Measurements from ENCODE around the gene DRD3.

Gene DRD3

DNA sequence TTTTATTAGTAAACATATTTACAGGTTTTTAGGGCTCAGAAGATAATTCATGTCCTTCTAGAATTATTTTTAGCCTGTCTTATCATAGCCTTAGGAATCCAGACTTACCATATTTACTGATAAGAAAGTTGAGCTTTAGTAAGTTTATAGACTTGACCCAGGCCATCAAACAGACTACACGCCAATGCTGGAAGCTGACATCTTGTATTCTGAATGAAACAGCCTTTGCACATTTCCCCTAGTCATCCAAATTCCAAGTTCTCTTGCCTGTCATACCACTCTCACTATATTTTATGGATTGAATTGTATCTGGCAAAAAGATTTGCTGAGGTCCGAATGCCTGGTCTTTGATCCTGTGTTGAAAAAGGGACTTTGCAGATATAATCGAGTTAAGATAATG lies 58.6 kb downstream of the DRD3 start:
- DNase-seq (ENCODE audit: low read depth in 2 of 2): no peak
- no peak overlapping the region for H3K4me3 ChIP-seq (replicated peaks in 1 of 2; ENCODE audit: low read depth in 2 of 2, low read length in 2 of 2)
- TF ChIP-seq, protein P1, sequence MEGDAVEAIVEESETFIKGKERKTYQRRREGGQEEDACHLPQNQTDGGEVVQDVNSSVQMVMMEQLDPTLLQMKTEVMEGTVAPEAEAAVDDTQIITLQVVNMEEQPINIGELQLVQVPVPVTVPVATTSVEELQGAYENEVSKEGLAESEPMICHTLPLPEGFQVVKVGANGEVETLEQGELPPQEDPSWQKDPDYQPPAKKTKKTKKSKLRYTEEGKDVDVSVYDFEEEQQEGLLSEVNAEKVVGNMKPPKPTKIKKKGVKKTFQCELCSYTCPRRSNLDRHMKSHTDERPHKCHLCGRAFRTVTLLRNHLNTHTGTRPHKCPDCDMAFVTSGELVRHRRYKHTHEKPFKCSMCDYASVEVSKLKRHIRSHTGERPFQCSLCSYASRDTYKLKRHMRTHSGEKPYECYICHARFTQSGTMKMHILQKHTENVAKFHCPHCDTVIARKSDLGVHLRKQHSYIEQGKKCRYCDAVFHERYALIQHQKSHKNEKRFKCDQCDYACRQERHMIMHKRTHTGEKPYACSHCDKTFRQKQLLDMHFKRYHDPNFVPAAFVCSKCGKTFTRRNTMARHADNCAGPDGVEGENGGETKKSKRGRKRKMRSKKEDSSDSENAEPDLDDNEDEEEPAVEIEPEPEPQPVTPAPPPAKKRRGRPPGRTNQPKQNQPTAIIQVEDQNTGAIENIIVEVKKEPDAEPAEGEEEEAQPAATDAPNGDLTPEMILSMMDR (IDR thresholded peaks at IDR 0.05; ENCODE audit: low read depth, low read length): no peak

DNA sequence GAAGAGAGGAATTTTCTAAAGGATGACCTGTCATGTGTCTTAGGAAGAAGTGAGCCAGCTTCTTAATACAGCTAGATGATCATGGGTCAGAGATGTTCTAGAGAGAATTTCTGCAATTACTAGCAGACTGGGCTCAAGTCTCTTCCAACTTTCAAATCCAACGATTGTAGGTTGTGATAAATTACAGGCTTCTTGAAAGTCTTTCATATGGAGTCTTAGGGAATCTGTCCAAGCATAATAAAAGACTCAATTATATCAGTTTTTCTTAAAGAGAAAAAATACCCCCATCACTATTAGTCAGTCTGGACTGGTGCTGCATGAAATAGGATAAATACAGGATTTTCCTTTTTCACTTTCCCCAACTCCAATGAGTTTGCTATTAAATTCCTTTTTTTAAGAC lies 59.1 kb downstream of the DRD3 start:
- no peak overlapping the region for H3K4me3 ChIP-seq (replicated peaks in 1 of 2; ENCODE audit: low read depth in 2 of 2, low read length in 2 of 2)
- TF ChIP-seq, protein P1 (IDR thresholded peaks at IDR 0.05; ENCODE audit: low read depth, low read length): no peak
- DNase-seq (ENCODE audit: low read depth in 2 of 2): peak in 1 of 2 donors; percentile 18

DNA sequence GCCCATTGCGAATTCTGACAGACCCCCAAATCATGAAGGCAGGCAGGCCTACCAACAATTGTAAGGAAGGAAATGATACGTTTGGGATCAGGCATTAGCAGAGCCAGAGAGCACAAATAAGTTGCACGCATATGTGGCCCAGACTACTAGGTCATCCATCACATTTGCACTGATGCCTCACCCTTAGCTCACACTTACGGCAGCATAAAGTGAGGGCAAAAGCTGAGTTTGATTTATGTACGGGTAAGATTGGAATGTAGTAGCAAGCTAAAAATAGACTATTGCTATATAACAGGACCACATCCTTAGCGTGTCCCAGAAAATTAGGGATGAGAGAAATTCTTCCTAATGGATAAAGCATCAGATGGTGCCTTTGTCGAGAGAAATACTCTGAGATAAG lies 63.7 kb downstream of the DRD3 start:
- TF ChIP-seq, protein P1 (IDR thresholded peaks at IDR 0.05; ENCODE audit: low read depth, low read length): no peak
- no peak overlapping the region for H3K4me3 ChIP-seq (replicated peaks in 1 of 2; ENCODE audit: low read depth in 2 of 2, low read length in 2 of 2)
- DNase-seq (ENCODE audit: low read depth in 2 of 2): no peak

DNA sequence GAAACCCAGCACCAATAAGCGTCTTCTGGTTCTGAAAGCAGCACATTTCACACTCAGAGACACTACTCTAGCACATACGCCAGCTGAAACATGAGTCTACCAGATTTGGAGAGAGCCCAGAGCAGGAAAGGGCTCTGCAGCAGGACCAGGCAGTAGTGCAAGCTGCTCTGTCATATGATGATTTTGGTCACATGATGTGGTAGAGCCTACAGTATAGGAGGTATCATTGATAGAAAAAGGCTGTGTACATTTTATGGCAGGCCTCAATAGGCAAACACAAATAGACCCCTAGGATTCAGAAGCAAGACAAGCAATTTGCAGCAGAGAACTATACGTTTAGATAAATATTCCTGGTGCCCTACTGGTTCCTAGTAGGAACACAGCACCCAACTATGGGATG lies 64.1 kb downstream of the DRD3 start:
- DNase-seq (ENCODE audit: low read depth in 2 of 2): no peak
- TF ChIP-seq, protein P1 (IDR thresholded peaks at IDR 0.05; ENCODE audit: low read depth, low read length): no peak
- H3K4me3 ChIP-seq (replicated peaks in 1 of 2; ENCODE audit: low read depth in 2 of 2, low read length in 2 of 2): no peak overlapping the region

DNA sequence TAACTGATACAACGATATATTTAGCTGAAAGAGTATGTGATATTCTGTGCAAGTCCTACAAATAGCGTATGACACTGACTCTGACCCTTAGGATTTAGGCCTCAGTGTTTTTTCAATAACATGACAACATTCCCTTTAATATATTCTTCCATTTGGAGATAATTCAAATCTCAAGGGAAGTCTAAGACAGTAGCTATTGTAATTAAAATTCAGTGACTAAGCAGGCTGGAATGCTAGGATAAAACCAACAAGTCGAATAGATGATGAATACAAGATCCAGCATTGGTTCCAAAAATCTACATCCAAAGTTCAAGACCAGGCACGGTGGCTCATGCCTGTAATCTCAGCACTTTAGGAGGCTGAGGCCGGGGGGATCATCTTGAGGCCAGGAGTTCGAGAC lies 66.2 kb downstream of the DRD3 start:
- no peak overlapping the region for H3K4me3 ChIP-seq (replicated peaks in 1 of 2; ENCODE audit: low read depth in 2 of 2, low read length in 2 of 2)
- peak; percentile 36 to 52 for DNase-seq (ENCODE audit: low read depth in 2 of 2)
- TF ChIP-seq, protein P1 (IDR thresholded peaks at IDR 0.05; ENCODE audit: low read depth, low read length): no peak

DNA sequence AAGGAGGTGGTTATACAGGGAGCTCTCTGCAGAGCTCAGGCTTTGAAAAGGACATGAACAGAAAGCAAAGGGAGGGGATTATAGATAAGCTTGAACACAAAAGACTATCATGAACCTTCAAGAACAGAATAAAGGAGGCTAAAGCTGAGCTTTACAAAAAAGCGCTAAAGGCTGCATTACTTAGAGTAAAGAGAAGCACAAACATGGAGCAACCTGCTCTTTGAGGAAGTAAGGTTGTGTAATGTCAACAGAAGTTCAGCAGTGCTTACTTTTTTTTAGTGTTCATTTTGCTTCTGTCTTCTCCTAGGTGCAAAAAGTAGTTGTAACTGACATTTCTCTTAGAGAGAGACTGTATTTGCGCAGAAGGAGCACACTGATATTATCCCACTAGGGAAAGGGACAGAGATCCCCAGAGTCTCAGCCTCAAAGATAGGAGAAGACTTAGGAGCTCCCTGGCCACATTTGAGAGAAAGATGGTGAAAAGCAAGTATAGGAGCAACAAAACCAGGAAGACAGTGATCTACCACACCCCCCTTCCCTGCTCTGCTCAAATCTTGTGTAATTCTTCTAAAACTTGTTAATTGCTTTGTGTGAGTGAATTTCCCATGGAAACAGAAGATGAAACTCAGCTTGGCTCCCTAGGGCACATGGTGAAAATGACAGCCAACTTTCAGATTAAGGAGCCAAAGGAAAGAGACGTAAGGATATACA lies 67.6 kb downstream of the DRD3 start:
- no peak for DNase-seq (ENCODE audit: low read depth in 2 of 2)
- no peak overlapping the region for H3K4me3 ChIP-seq (replicated peaks in 1 of 2; ENCODE audit: low read depth in 2 of 2, low read length in 2 of 2)
- TF ChIP-seq, protein P1 (IDR thresholded peaks at IDR 0.05; ENCODE audit: low read depth, low read length): no peak

DNA sequence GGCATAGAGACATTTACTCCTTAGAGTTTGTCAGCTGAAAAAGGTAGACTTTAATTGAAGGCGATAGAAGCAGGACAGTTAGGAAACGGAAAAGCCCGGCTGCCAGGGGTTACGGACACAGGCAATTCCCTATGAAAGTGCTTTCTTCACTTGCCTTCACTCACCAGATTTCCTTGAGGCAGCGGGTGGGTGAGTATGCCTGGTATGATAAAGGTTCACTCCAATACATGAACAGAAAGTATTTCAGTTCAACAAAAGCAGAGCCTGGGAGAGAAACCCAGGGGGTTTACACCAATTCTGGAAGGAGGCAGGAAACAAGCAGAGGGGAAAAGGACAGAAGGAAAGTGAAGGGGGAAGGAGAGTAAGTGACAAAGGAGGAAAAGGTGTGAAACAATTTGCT lies 68.4 kb downstream of the DRD3 start:
- TF ChIP-seq, protein P1 (IDR thresholded peaks at IDR 0.05; ENCODE audit: low read depth, low read length): no peak
- no peak for DNase-seq (ENCODE audit: low read depth in 2 of 2)
- no peak overlapping the region for H3K4me3 ChIP-seq (replicated peaks in 1 of 2; ENCODE audit: low read depth in 2 of 2, low read length in 2 of 2)

Data from cardiac fibroblast (primary cell).